H1 (cell line): Measurements from ENCODE around the gene PKN3. TPM values are rescaled to one million over a fixed set of nuclear protein-coding genes. Genes with fewer than 3 reads are reported as not detected.

Source experiments
- polyA plus RNA-seq, 7 experiments: library from polyadenylated mRNA; depleted of rRNA in 3 of 7; stranded (reverse) in 5 of 7; unstranded in 2 of 7; fragments of >200 nt in 5 of 7; fragments of 200-250 nt in 2 of 7; gene quantifications; 1 replicate in 5 of 7; 2 replicates in 1 of 7; 4 replicates in 1 of 7; pipeline versions ENCODE4 v1.2.1 to v1.2.3, GENCODE V29; 2011 to 2013; ENCODE audit warnings: missing spikeins in 2 of 7, mixed read lengths in 2 of 7
- small RNA-seq: library from polyadenylated mRNA; stranded (forward); fragments of <200 nt; extraction: miRNeasy Mini kit (QIAGEN cat#:217004); gene quantifications from one replicate; pipeline ENCODE3, GENCODE V24; 2013; ENCODE audit not compliant: insufficient read depth
- total RNA-seq: library from RNA; stranded (reverse); fragmentation: NEBNext Ultra II Directional; extraction: Animal tissue kit (Norgen Biotek cat#: 25700); gene quantifications from 2 replicates; pipeline ENCODE4 v1.2.1, GENCODE V29; 2021

Gene PKN3
- total and polyA plus RNA-seq, 2 of the 8 experiments (the other 6 are each of a cell fraction or from before 2014, with no cell fraction given), result 15.7 to 16.3 TPM

Small RNA genes lying within 50 kb of the gene (small RNA-seq; reads per million reads assigned to genes)
- gene RF00017 (not detected), gene RN7SL560P (not detected)

Other genes with a start within 250 kb of the PKN3 start
- 17.9 and 19.9 TPM in 2 replicates for gene ODF2, start 246.5 kb upstream of the PKN3 start, total RNA-seq
- gene ODF2, start 246.5 kb upstream of the PKN3 start, polyA plus RNA-seq (2011; rRNA removed), result 5.6 and 7.6 TPM in 2 replicates
- 14.9 and 15.1 TPM in 2 replicates for gene GLE1, start 197.8 kb upstream of the PKN3 start, total RNA-seq
- gene GLE1, start 197.8 kb upstream of the PKN3 start, polyA plus RNA-seq (2011; rRNA removed), result 9.6 and 10.0 TPM in 2 replicates
- 209 and 216 TPM in 2 replicates for gene SPTAN1, start 149.9 kb upstream of the PKN3 start, total RNA-seq
- 182 and 242 TPM in 2 replicates for gene SPTAN1, start 149.9 kb upstream of the PKN3 start, polyA plus RNA-seq (2011; rRNA removed)
- gene DYNC2I2, start 45.7 kb upstream of the PKN3 start, total RNA-seq, result 58.0 and 60.4 TPM in 2 replicates
- 78.5 and 113 TPM in 2 replicates for gene DYNC2I2, start 45.7 kb upstream of the PKN3 start, polyA plus RNA-seq (2011; rRNA removed)
- gene SET, start 13.3 kb upstream of the PKN3 start, total RNA-seq, result 1,327 and 1,345 TPM in 2 replicates
- 466 and 513 TPM in 2 replicates for gene SET, start 13.3 kb upstream of the PKN3 start, polyA plus RNA-seq (2011; rRNA removed)
- 32.8 and 35.0 TPM in 2 replicates for gene ZDHHC12, start 21.6 kb downstream of the PKN3 start, total RNA-seq
- gene ZDHHC12, start 21.6 kb downstream of the PKN3 start, polyA plus RNA-seq (2011; rRNA removed), result 93.8 and 121 TPM in 2 replicates
- 20.5 and 22.6 TPM in 2 replicates for gene ZER1, start 69.4 kb downstream of the PKN3 start, total RNA-seq
- 26.6 and 55.8 TPM in 2 replicates for gene ZER1, start 69.4 kb downstream of the PKN3 start, polyA plus RNA-seq (2011; rRNA removed)
- gene TBC1D13, start 84.8 kb downstream of the PKN3 start, total RNA-seq, result 21.3 and 26.3 TPM in 2 replicates
- 24.7 and 33.0 TPM in 2 replicates for gene TBC1D13, start 84.8 kb downstream of the PKN3 start, polyA plus RNA-seq (2011; rRNA removed)
- 17.5 and 22.4 TPM in 2 replicates for gene ENDOG, start 116.0 kb downstream of the PKN3 start, total RNA-seq
- 23.4 and 31.8 TPM in 2 replicates for gene ENDOG, start 116.0 kb downstream of the PKN3 start, polyA plus RNA-seq (2011; rRNA removed)
- gene SPOUT1, start 127.3 kb downstream of the PKN3 start, total RNA-seq, result 73.4 and 77.8 TPM in 2 replicates
- 69.2 and 100 TPM in 2 replicates for gene SPOUT1, start 127.3 kb downstream of the PKN3 start, polyA plus RNA-seq (2011; rRNA removed)
- gene KYAT1, start 179.4 kb downstream of the PKN3 start, total RNA-seq, result 28.5 and 30.4 TPM in 2 replicates
- gene KYAT1, start 179.4 kb downstream of the PKN3 start, polyA plus RNA-seq (2011; rRNA removed), result 42.2 and 56.6 TPM in 2 replicates
- gene LRRC8A, start 179.6 kb downstream of the PKN3 start, total RNA-seq, result 103 and 106 TPM in 2 replicates
- 111 and 114 TPM in 2 replicates for gene LRRC8A, start 179.6 kb downstream of the PKN3 start, polyA plus RNA-seq (2011; rRNA removed)
- 14.1 and 18.1 TPM in 2 replicates for gene PHYHD1, start 218.5 kb downstream of the PKN3 start, total RNA-seq
- gene PHYHD1, start 218.5 kb downstream of the PKN3 start, polyA plus RNA-seq (2011; rRNA removed), result 25.6 and 33.2 TPM in 2 replicates
- gene DOLK, start 245.1 kb downstream of the PKN3 start, total RNA-seq, result 17.2 and 18.8 TPM in 2 replicates
- gene DOLK, start 245.1 kb downstream of the PKN3 start, polyA plus RNA-seq (2011; rRNA removed), result 39.1 and 44.3 TPM in 2 replicates
- gene NUP188, start 245.2 kb downstream of the PKN3 start, total RNA-seq, result 95.0 and 111 TPM in 2 replicates
- 90.1 and 107 TPM in 2 replicates for gene NUP188, start 245.2 kb downstream of the PKN3 start, polyA plus RNA-seq (2011; rRNA removed)